Astrocyte (in vitro differentiated cells and primary cell): ENCODE measurements around the gene ST6GALNAC3. TPM values are rescaled to one million over a fixed set of nuclear protein-coding genes. Genes with fewer than 3 reads are reported as not detected.
"Not testable (repeated sequence)": the region's sequence is repeated elsewhere in the genome, so short reads cannot be mapped to it uniquely, and the experiment has no call there.

Experiments used
- DNase-seq: peaks from one replicate; pipeline ENCODE4 v3.0.0-alpha.2; 2010; ENCODE audit warnings: low read depth
- FAIRE-seq: peaks from 2 replicates; lab custom pipeline; 2011; peaks lifted over from hg19 to GRCh38; lab: Jason Lieb, UNC
- H2AFZ ChIP-seq: 2 replicates; pipeline ENCODE4 v1.6.0; 2012; ENCODE audit warnings: low read depth, low read length, inconsistent platforms
- H3K27ac ChIP-seq: 2 replicates; pipeline ENCODE4 v1.5.1; 2011; ENCODE audit warnings: low read depth, low read length, inconsistent platforms
- H3K27me3 ChIP-seq: 2 replicates; pipeline ENCODE4 v1.6.0; 2011; ENCODE audit warnings: low read length, inconsistent platforms; ENCODE audit not compliant: insufficient read depth
- H3K36me3 ChIP-seq: 2 replicates; pipeline ENCODE4 v1.5.1; 2011; ENCODE audit warnings: low read length, inconsistent platforms; ENCODE audit not compliant: insufficient read depth
- H3K4me1 ChIP-seq: 2 replicates; pipeline ENCODE4 v1.5.1; 2011; ENCODE audit warnings: low read length, inconsistent platforms; ENCODE audit not compliant: insufficient read depth
- H3K4me2 ChIP-seq: 2 replicates; pipeline ENCODE4 v1.6.0; 2012; ENCODE audit warnings: low read length, inconsistent platforms
- H3K4me3 ChIP-seq: 2 replicates; pipeline ENCODE4 v1.5.1; 2011; ENCODE audit warnings: low read depth, mild to moderate bottlenecking, low read length, inconsistent platforms; ENCODE audit not compliant: insufficient read depth
- H3K79me2 ChIP-seq: 2 replicates; pipeline ENCODE4 v1.6.0; 2012; ENCODE audit warnings: mild to moderate bottlenecking, low read length, inconsistent platforms; ENCODE audit not compliant: insufficient read depth
- H3K9ac ChIP-seq: 2 replicates; pipeline ENCODE4 v1.6.0; 2012; ENCODE audit warnings: mild to moderate bottlenecking, low read length, inconsistent platforms
- H3K9me3 ChIP-seq: 2 replicates; pipeline ENCODE4 v1.5.1; 2012; ENCODE audit warnings: low read depth, mild to moderate bottlenecking, low read length, inconsistent platforms; ENCODE audit not compliant: insufficient read depth
- H4K20me1 ChIP-seq: 2 replicates; pipeline ENCODE4 v1.6.0; 2012; ENCODE audit warnings: low read length, inconsistent platforms; ENCODE audit not compliant: insufficient read depth
- H3K27ac Mint-ChIP-seq: one replicate; pipeline ENCODE4 v1.8.0; 2021; ENCODE audit warnings: mild to moderate bottlenecking, mixed read lengths; ENCODE audit not compliant: unreplicated experiment
- H3K27me3 Mint-ChIP-seq: one replicate; pipeline ENCODE4 v1.8.0; 2021; ENCODE audit warnings: low read depth, mixed read lengths; ENCODE audit not compliant: unreplicated experiment
- H3K36me3 Mint-ChIP-seq: one replicate; pipeline ENCODE4 v1.8.0; 2021; ENCODE audit warnings: low read depth, mixed read lengths; ENCODE audit not compliant: unreplicated experiment
- H3K4me1 Mint-ChIP-seq: one replicate; pipeline ENCODE4 v1.8.0; 2021; ENCODE audit warnings: low read depth, mixed read lengths; ENCODE audit not compliant: unreplicated experiment
- H3K4me3 Mint-ChIP-seq: one replicate; pipeline ENCODE4 v1.8.0; 2021; ENCODE audit warnings: mild to moderate bottlenecking, moderate library complexity, mixed read lengths; ENCODE audit not compliant: unreplicated experiment
- H3K9me3 Mint-ChIP-seq: one replicate; pipeline ENCODE4 v1.8.0; 2021; ENCODE audit warnings: mild to moderate bottlenecking, mixed read lengths; ENCODE audit not compliant: unreplicated experiment
- CTCF ChIP-seq: IDR thresholded peaks from 2 replicates; pipeline ENCODE4 v1.5.1; 2011; ENCODE audit warnings: low read depth, mild to moderate bottlenecking, inconsistent platforms, low read length, moderate library complexity; ENCODE audit not compliant: insufficient read depth
- EZH2 ChIP-seq: IDR thresholded peaks from 2 replicates; pipeline ENCODE4 v1.6.1; 2012; ENCODE audit warnings: mild to moderate bottlenecking, low read length, inconsistent platforms; ENCODE audit not compliant: insufficient read depth
- total RNA-seq: library from RNA; stranded (reverse); gene quantifications from 2 replicates; pipeline ENCODE4 v1.2.1, GENCODE V29; 2021

Gene ST6GALNAC3
- total RNA-seq, 1 donor from 2014 or later = 3.2 TPM

DNA sequence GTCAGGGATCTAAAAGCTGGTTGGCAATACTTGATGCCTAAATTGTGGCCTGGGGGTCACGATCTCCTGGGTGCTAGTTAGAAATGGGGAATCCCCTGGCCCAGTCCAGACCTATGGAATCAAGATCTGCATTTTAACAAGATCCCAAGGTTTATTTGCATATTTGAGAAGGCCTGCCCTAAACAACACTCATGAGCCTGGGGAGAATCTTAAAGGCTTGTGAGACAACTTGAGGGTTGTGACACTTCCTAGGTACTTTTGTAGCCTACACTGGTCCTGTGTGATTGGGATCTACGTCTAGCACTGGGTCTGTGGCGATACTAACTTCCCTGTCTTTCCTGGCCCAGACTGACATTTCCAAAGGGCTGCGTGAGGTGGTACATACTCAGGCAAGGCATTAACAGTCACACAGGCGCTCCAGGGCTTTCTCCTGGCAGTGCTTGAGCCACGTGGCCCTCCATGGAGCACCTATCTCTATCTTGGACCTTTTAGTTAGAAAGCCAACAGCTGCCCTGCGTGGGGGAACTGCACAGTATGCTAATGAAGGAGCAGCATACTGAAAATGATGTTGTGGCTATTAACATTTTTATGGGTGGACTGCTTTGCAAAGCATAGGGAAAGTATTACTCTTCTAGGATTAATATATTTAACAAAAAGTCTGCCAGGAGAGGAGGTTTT is 263.1 kb downstream of the ST6GALNAC3 start:
- H3K27ac ChIP-seq = no peak overlapping the region
- H3K36me3 ChIP-seq = no peaks in the 10 kb centered on the region
- H3K4me2 ChIP-seq = peak overlapping the region; percentile 7
- TF ChIP-seq EZH2 = no peak
- no peak for TF ChIP-seq CTCF
- no peak overlapping the region for H3K9ac ChIP-seq
- H3K36me3 Mint-ChIP-seq = no peaks in the 10 kb centered on the region
- H3K4me1 ChIP-seq = no peaks in the 10 kb centered on the region
- no peaks in the 10 kb centered on the region for H3K9me3 ChIP-seq
- peaks cover 2% of the 10 kb centered on the region for H3K27me3 Mint-ChIP-seq
- no peaks in the 10 kb centered on the region for H3K27me3 ChIP-seq
- FAIRE-seq = no peak
- H3K4me3 ChIP-seq = no peak overlapping the region
- H3K4me1 Mint-ChIP-seq = no peaks in the 10 kb centered on the region
- no peak overlapping the region for H3K27ac Mint-ChIP-seq
- H4K20me1 ChIP-seq = no peaks in the 10 kb centered on the region
- no peak for DNase-seq
- no peaks in the 10 kb centered on the region for H3K79me2 ChIP-seq
- H3K4me3 Mint-ChIP-seq = no peak overlapping the region
- no peak overlapping the region for H2AFZ ChIP-seq
- peaks cover 2% of the 10 kb centered on the region for H3K9me3 Mint-ChIP-seq

DNA sequence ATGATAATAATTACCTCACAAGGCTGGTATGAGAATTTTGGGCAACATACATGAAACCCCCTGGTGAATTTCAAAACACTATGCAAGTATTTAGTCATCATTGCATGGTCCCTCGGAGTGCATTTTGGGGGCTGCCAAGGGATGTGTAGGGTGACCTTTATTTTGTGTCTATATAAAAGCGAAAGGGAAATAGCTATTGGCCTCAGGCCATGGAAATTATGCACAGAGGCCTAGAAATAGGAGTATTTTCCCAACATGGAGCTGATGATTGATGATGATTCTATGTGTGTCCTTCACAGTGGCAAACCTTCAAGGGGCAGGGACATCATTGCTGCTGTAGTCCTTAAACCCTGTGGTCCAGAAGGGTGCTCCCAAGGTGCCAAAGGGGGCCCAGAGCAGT is 265.5 kb downstream of the ST6GALNAC3 start:
- Histone ChIP-seq H2AFZ (no peak overlapping the region), H3K4me1 (no peaks in the 10 kb centered on the region), H3K27me3 (no peaks in the 10 kb centered on the region), H3K9me3 (no peaks in the 10 kb centered on the region), H3K36me3 (no peaks in the 10 kb centered on the region), H3K27ac (no peak overlapping the region), H3K9ac (no peak overlapping the region), H3K4me2 (no peak overlapping the region), H3K79me2 (no peaks in the 10 kb centered on the region), H4K20me1 (no peaks in the 10 kb centered on the region), H3K4me3 (no peak overlapping the region)
- no peak overlapping the region for H3K27ac Mint-ChIP-seq
- TF ChIP-seq CTCF (no peak), EZH2 (no peak)
- H3K9me3 Mint-ChIP-seq = peaks cover 2% of the 10 kb centered on the region
- FAIRE-seq = no peak
- H3K4me1 Mint-ChIP-seq = no peaks in the 10 kb centered on the region
- peaks cover 3% of the 10 kb centered on the region for H3K27me3 Mint-ChIP-seq
- H3K4me3 Mint-ChIP-seq = no peak overlapping the region
- DNase-seq = no peak
- H3K36me3 Mint-ChIP-seq = no peaks in the 10 kb centered on the region

DNA sequence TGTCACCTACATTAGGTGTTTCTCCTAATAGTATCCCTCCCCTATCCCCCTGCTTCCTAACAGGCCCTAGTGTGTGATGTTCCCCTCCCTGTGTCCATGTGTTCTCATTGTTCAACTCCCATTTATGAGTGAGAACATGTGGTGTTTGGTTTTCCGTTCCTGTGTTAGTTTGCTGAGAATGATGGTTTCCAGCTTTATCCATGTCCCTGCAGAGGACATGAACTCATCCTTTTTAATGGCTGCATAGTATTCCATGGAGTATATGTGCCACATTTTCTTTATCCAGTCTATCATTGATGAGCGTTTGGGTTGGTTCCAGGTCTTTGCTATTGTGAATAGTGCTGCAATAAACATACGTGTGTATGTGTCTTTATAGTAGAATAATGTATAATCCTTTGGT is 267.3 kb downstream of the ST6GALNAC3 start:
- H3K27ac Mint-ChIP-seq, H3K4me3 Mint-ChIP-seq: not testable (repeated sequence)

More for the DNA sequence above, 267.3 kb downstream of the ST6GALNAC3 start:
- not testable (repeated sequence) for H3K36me3 ChIP-seq, H3K27me3 ChIP-seq, H3K9me3 ChIP-seq, H3K36me3 Mint-ChIP-seq, H3K9ac ChIP-seq, H3K9me3 Mint-ChIP-seq, H3K4me1 Mint-ChIP-seq, H4K20me1 ChIP-seq, DNase-seq, H3K27me3 Mint-ChIP-seq, FAIRE-seq, H3K4me3 ChIP-seq, H3K27ac ChIP-seq, H3K4me1 ChIP-seq, H3K79me2 ChIP-seq, H2AFZ ChIP-seq, H3K4me2 ChIP-seq
